Measurements from ENCODE around the gene SLITRK1.

Gene SLITRK1, protein sequence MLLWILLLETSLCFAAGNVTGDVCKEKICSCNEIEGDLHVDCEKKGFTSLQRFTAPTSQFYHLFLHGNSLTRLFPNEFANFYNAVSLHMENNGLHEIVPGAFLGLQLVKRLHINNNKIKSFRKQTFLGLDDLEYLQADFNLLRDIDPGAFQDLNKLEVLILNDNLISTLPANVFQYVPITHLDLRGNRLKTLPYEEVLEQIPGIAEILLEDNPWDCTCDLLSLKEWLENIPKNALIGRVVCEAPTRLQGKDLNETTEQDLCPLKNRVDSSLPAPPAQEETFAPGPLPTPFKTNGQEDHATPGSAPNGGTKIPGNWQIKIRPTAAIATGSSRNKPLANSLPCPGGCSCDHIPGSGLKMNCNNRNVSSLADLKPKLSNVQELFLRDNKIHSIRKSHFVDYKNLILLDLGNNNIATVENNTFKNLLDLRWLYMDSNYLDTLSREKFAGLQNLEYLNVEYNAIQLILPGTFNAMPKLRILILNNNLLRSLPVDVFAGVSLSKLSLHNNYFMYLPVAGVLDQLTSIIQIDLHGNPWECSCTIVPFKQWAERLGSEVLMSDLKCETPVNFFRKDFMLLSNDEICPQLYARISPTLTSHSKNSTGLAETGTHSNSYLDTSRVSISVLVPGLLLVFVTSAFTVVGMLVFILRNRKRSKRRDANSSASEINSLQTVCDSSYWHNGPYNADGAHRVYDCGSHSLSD

DNA sequence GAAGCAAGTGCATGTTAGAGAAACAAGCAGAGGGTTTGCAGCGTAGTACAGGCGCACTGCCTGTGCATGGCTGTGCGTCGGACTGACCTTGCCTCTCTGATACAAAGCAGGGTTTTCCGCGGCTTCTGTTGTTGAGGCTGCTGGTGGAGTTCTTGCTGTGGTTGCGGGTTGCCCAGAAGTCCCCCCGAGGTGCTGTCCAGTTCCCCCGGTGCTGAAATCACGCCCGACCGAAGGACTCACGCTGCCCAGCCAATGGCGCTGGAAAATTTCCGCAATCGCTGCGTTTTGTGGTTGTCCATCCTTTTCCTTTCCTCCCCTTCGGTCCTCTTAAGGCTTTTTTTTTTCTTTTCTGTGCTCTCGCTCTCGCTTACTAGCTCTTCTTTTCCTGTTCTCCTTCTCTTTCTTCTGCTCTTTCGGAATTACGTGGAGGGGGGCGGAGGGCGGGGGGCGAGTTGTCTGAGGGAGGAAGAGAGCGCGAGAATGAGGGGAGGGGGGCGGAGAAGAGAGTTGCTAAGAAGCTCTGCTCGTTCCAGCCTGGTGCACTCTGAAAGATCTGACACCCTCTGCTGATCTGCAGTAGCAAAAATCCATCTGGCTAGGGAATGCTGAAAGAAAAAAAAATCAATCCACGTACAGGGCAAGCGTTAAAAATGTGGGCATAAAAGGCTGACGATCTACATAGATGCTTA lies at the start of gene SLITRK1:
Gene SLITRK1, minus strand, starts transcription at position 558 of the 689 bp plus-strand sequence. CDS start 967 bp downstream, outside the sequence.
- no peak for FAIRE-seq
- peak; percentile 64 for DNase-seq (ENCODE audit: low spot score)

DNA sequence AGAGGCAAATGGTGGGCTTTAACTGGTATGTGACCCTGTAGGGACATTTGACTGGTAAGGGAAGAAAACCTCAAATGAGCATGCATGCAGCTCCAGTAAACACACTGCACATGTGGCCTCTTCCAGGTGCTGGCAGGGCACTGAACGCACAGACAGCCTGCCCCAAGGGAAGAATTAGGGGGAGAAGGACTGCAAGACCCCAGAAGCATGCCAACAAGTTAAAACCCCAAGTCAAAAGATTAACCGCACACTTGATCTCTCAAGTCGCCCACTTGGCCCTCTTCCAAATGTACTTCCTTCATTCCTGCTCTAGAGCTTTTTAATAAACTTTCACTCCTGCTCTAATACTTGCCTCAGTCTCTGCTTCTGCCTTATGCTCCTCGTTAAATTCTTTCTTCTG lies 46.9 kb upstream of the SLITRK1 start:
- no peak for DNase-seq (ENCODE audit: low spot score)
- no peak for FAIRE-seq

DNA sequence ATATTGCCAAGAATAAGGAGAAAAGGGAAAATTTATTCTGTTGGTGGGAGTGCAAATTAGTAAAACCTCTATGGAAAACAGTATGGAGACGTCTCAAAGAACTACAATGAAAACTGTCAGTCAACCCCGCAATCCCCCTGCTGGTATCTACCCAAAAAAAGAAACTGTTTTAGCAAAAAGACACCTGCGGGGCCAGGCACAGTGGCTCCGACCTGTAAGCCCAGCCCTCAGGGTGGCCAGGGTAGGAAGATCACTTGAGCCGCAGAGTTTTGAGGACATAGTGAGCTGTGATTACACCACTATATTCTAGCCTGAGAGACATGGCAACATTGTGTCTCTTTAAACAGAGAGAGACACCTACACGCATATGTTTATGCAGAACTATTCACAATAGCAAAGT lies 37.5 kb upstream of the SLITRK1 start:
- no peak for FAIRE-seq
- no peak for DNase-seq (ENCODE audit: low spot score)

DNA sequence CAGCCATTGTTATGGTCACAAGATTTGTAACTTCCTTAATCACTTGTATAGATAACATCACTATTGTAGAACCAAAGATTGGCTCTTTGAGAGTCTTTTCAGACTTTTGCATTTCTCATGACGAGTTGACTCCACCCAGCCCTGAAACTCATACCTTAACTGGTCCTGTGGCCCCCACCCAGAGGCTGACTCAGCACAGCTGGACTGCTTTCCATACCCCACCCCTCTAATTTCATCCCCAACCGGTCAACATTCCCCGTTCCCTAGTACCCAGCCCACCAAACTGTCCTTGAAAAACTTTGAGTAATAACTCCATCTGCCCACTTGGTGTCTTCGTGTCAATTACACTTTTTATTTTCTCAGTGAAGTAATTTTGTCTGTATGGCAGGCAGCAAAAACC lies 32.1 kb upstream of the SLITRK1 start:
- no peak for FAIRE-seq

DNA sequence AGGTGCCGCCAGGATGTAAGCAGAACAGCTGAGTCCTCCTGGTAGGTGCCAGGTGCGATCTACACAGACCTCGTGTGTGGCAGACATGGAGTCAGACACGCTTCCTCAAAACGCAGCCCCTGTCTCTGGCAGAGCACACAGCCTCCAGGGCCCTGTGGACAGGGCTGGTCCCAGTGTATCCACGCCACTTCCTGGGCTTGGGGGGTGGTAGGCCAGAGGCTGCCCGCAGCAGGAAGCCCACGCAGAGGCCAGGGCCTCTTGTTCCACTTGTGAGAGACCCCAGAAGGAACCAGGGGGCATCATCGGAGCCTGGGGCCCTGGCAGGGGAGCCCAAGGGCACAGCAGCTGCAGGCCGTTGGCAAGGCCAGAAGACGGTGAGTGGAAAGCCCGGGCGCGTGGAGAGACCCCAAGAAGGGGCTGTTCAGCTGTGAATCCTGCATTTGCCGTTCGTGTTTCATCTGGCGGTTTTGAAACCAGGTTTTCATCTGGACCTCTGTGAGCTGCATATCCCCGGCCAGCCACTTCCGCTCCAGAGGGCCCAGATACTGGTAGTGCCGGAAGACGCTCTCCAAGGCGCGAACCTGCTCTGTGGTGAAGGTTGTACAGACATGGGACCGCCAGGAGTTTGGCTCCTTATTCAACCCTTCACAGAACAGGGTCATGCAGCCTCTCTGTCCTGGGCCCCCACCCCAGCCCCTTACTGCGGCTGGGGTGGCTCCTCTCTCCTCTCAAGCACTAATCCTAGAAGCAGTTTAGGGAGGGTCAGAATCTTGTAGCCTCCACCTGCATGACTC lies 25.1 kb upstream of the SLITRK1 start:
- FAIRE-seq (no peak), DNase-seq (ENCODE audit: low spot score) (no peak)

More for the DNA sequence above, 32.1 kb upstream of the SLITRK1 start:
- no peak for DNase-seq (ENCODE audit: low spot score)

DNA sequence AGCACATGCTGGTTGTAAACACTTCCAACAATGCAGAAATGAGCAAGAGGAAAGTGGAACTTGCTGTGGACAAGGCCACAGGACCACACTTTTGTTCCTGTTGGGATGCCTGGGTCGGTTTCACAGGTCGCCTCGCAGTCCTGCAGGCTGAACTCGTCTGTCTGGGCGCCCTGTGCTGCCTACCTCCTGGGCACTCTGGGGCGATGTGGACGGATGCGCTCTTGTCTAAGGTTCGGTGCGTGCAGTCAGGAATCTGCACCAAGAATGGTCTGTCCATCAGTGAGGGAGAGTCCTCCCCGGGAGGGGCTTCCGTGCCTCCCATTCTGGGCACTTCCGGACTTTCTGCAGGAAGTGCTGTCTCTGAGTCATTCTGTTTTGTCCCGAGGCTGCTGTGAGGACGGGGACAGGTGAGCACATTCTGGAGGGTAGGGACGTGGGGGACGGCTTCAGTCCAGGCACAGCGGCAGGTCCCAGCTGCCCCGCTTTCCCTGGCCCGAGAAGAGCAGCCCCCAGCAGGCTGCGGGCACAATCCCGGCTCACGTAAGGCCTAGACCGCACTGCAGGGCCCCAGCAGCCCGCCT lies 24.1 kb upstream of the SLITRK1 start:
- DNase-seq (ENCODE audit: low spot score) (no peak), FAIRE-seq (no peak)

DNA sequence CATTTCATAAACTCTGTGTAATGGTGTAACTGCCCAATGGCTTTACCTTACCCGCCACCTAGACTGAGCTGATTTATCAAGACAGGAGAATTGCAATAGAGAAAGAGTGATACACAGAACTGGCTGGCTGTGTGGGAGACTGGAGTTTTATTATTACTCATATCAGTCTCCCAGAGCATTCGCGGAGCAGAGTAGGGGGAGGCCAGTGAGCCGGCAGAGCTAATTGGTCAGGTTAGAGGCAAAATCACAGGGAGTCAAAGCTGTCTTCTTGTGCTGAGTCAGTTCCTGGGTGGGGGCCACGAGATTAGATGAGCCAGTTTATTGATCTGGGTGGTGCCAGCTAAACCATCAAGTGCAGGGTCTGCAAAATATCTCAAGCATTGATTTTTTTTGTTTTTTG lies 23.4 kb upstream of the SLITRK1 start:
- no peak for FAIRE-seq
- no peak for DNase-seq (ENCODE audit: low spot score)

DNA sequence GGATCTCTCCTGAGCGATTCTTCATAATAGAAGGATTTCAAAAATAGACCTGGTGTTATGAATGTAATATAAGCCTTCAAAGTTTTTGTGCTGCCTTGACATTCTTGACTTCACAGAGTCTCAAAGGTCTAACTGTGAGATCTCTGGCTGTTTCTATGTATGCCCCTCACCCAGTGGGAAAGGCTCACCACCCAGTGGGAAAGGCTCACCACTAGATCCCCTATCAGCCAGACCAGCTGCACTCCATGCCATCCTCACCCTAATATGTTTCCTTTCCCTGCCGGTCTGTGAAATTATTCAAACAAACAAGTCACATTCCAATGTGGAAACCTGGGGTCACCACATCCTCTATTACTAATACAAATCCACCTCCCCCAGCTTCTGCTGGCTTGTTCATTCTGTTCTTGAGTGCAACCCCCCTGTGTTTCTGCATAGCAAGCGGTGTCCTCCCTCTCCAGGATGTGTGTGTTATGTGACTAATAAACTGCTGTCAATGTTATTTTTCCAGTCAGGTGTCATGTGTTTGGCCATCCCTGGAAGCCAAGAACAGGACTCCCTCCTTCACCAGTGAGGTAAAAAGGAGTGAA lies 13.8 kb upstream of the SLITRK1 start:
- FAIRE-seq (no peak), DNase-seq (ENCODE audit: low spot score) (peak; percentile 47)

DNA sequence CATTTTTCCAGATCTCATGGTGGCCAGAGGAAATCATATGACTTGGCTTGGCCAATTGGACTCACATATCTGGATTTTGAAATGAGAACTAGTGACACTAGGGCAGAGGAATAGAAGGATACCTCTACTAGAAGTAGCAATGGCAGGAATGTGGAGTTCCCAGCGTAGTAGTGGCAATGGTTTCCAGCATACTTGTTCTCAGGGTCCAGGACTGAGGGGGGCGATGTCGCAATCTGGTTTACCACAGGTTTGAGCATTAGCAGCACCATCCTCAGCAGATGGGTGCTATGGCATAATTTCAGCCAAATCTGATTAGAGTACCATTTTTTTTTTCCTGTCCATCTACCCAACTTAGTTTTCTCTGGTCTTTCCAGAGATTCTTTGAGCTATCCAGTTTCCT lies 8.1 kb upstream of the SLITRK1 start:
- no peak for FAIRE-seq
- DNase-seq (ENCODE audit: low spot score): no peak

DNA sequence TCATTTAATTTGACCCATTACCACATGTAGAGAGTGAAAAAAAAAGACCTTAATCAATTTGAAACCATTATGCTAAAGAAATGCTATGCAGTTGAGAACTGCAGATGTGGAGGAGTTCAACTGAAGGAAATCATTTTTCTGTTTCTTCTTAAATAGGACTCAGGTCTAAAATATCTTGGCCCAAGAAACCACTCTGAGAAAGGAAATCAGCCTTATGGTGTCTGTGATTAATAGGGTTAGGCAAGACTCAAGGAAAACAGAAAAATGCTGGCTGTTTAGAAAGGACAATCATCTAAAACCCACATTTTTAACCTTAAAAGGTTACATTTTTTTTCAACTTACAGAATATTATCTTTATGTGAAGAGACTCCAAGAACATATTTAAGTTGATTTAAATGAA lies 1.9 kb upstream of the SLITRK1 start:
- DNase-seq (ENCODE audit: low spot score) (no peak), FAIRE-seq (no peak)

DNA sequence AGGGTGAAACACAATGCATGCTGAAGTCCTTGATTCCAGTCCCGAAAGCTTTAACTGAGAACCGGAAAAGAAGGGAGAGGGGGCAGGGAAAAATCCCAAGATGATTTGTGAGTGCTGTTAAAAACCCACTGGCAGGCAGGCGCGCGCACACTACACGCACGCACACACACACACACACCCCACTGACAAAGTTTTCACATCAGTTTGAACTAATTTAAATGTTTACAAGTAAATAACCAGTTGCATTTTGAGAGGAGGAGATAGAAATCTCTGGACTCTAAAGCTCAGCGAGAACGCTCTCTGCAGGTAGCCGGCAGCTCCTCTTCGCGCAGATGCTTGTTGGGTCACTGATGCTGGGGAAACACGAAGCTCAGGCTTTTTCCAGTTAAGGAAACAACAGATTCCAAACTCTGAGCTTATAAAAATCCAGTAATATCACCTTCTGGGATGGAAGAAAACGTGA lies 818 bp upstream of the SLITRK1 start:
- FAIRE-seq: no peak
- no peak for DNase-seq (ENCODE audit: low spot score)

DNA sequence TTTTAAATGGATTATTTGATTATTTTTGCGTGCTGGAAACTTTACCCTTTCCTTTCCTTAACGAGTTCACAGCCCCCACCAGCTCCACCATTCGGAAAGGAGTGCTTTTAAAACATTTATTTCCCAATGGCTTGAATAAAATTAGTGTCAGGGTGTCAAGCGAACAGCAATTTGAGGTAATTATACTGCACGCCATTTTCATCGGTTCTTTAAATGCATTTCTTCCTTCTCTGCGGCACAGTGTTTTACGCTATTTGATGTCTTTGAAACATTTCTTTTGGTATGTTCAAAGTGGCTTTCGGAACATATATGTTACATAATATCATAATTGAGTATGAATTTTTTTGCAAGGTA lies 309 bp upstream of the SLITRK1 start:
- DNase-seq (ENCODE audit: low spot score) (no peak), FAIRE-seq (no peak)

DNA sequence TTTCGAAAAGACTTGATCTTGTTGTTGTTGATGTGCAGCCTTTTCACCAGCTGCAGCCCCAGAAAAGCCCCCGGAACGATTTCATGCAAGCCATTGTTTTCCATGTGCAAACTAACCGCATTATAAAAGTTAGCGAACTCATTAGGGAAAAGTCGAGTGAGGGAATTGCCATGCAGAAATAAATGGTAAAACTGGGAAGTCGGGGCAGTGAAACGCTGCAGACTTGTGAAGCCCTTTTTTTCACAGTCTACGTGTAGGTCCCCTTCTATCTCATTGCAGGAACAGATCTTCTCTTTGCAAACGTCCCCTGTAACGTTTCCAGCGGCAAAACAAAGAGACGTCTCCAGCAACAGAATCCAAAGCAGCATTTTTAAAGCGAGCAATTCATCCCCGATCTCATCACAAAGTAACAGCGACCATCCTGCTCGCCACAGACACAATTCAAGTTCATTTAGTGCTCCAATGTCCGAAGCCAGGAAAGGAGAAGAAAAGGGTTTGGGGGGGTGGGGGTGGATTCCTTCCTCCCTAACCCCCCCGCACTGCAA lies 1.1 kb downstream of the SLITRK1 start:
- FAIRE-seq: no peak
- no peak for DNase-seq (ENCODE audit: low spot score)

DNA sequence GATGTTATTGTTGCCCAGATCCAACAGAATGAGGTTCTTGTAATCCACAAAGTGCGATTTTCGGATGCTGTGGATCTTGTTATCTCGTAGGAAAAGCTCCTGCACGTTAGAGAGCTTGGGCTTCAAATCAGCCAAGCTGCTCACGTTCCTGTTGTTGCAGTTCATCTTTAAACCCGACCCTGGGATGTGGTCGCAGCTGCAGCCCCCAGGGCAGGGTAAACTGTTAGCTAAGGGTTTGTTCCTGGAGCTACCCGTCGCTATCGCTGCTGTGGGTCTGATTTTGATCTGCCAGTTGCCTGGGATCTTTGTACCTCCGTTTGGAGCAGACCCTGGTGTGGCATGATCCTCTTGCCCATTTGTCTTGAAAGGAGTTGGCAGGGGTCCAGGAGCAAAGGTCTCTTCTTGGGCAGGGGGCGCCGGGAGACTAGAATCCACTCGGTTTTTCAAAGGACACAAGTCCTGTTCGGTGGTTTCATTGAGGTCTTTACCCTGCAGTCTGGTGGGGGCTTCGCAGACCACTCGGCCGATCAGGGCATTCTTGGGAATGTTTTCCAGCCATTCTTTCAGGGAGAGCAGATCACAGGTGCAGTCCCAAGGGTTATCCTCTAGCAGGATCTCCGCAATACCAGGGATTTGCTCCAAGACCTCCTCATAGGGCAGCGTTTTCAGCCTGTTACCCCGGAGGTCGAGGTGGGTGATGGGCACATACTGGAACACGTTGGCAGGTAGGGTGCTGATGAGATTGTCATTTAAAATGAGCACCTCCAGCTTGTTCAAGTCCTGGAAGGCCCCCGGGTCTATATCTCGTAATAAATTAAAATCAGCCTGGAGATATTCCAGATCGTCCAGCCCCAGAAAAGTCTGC lies 1.8 kb downstream of the SLITRK1 start:
- DNase-seq (ENCODE audit: low spot score) (no peak), FAIRE-seq (no peak)

DNA sequence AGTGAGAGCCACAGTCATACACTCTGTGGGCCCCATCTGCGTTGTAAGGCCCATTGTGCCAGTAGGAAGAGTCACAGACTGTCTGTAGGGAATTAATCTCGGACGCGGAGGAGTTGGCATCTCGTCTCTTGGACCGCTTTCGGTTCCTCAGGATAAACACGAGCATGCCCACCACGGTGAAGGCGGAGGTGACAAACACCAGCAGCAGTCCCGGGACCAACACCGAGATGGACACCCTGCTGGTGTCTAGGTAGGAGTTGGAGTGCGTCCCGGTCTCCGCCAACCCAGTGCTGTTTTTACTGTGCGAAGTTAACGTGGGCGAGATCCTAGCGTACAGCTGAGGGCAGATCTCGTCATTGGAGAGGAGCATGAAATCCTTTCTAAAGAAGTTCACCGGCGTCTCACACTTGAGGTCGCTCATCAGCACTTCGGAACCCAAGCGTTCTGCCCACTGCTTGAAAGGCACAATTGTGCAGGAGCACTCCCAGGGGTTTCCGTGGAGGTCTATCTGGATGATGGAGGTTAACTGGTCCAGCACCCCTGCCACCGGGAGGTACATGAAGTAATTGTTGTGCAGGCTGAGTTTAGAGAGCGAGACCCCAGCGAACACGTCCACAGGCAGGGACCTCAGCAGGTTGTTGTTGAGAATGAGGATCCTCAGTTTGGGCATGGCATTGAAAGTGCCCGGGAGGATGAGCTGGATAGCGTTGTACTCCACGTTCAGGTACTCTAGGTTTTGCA lies 2.7 kb downstream of the SLITRK1 start:
- DNase-seq (ENCODE audit: low spot score) (no peak), FAIRE-seq (no peak)

DNA sequence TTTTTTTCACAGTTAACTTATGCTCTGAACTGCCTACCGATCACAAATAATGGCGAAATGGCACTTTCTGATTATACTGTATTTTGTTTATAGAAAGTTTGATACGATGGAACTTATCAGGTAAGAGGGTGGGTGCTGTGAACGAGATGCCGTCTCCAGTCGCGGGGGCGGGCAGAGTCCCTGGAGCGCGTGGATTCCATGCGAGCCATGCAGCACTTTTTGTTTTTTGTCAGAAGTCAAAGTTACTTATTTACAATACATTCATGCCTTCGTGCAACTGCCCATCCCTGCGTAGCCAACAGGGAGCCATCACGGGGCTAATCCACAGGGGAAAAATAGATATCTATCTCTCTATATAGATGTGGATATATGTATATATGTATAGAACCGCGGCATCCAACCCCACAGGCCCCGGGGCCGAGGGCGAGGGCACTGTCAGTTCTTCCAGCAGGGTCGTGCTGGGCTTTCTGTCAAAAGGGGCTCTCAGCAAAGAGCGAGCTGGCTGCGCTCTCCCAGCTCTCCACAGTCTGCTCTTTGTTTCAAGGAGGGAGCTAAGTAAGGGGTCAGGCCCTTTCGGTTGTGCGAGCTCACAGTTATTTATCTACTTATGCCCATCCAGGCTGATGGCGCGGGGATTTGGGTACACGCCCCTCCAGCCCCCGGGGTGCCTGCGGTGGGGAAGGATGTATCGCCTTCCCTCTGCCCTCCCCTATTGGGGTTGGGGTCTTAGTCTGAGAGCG lies 3.4 kb downstream of the SLITRK1 start:
- DNase-seq (ENCODE audit: low spot score) (no peak), FAIRE-seq (no peak)

DNA sequence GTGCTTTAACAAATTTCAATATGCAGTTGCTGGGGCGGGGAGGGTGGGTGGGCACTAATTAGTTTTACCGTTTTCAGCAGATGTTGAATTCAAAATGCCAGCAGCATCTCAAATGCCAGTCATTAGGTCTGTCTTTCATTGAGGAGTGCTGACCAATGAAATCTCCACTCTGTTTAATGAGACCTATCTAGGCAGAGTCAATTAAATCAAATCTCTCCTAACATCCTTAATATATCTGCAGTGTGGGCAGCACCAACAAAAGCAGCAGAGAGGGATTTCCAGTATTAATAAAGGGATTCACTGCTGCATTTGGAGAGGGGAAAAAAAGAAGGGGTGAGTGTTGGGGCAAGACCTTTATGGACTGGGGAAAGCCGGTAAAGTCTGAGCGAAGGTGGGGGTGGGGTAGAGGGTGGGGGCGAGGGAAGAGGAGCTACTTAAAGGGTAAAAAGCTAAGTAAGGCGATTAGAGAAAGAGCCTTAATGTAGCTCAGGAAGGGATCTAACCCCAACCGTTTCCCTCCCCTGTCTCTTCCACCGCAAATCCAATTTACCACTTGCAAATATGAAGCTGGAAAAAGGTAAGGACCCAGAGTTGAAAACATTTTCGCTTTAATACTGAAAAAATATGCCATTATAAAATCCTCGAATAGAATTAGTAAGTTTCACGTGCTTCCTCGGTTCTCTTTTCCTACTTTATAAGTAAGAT lies 4.5 kb downstream of the SLITRK1 start:
- FAIRE-seq (no peak), DNase-seq (ENCODE audit: low spot score) (no peak)
